Measurements from ENCODE around the gene PTPRG. TPM values are rescaled to one million over a fixed set of nuclear protein-coding genes. Genes with fewer than 3 reads are reported as not detected.

Gene PTPRG
- total RNA-seq, 1 experiment from 2014 or later, result 69.3 TPM

DNA sequence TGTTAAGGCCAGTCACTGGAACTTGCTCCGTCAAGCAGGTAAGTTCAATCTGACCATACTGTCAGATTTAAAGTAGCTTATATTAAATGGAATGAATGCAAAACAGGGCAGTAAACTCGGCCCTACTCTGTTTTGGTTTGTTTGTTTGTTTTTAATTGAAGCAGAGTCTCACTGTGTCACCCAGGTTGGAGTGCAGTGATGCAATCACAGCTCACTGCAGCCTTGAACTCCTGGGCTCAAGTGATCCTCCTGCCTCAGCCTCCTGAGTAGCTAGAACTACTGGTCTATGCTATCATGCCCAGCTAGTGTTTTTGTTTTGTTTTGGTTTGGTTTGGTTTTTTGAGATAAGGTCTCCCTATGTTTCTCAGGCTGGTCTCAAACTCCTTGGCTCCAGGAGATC, 507.0 kb downstream of the PTPRG start:
- H3K36me3 Mint-ChIP-seq (ENCODE audit: insufficient read depth in 1 of 3, low read depth in 3 of 3), result peaks cover 0 to 17% (median 13%) of the 10 kb centered on the region in 3 experiments; a peak in 5 of 7 replicates
- no peak overlapping the region for H4K8ac ChIP-seq (replicated peaks; ENCODE audit: insufficient read length, low read depth, low read length)
- no peaks in the 10 kb centered on the region for H3K23me2 ChIP-seq (ENCODE audit: insufficient read length, low read depth, low read length, poor library complexity, severe bottlenecking)
- H3K4me3 Mint-ChIP-seq, result no peak overlapping the region
- H3K9ac ChIP-seq (ENCODE audit: extremely low read depth, insufficient read length, low read length), result no peak overlapping the region
- no peaks in the 10 kb centered on the region for H3K27me3 ChIP-seq (ENCODE audit: insufficient read depth, low read length)
- no peak overlapping the region for H4K91ac ChIP-seq (ENCODE audit: insufficient read length, low read depth, low read length)
- no peak for DNase-seq
- H2AK5ac ChIP-seq (ENCODE audit: insufficient read length, low read length), result no peak overlapping the region
- H3K79me1 ChIP-seq (ENCODE audit: insufficient read depth, low read depth, low read length, poor library complexity, severe bottlenecking), result peaks cover 6% of the 10 kb centered on the region
- H4K20me1 ChIP-seq (ENCODE audit: control insufficient read depth, insufficient read depth, insufficient read length), result no peaks in the 10 kb centered on the region
- 0 out of 2 replicates have a peak, but pooled peaks cover 2% of the 10 kb centered on the region for H3K79me2 ChIP-seq (ENCODE audit: insufficient read depth, low read length)
- no peak overlapping the region for H2AFZ ChIP-seq (ENCODE audit: low read length)
- no peak overlapping the region for H2BK120ac ChIP-seq (ENCODE audit: low read depth, low read length, poor library complexity, severe bottlenecking)
- no peak overlapping the region for H3T11ph ChIP-seq (ENCODE audit: low read length)
- TF ChIP-seq, protein P1, sequence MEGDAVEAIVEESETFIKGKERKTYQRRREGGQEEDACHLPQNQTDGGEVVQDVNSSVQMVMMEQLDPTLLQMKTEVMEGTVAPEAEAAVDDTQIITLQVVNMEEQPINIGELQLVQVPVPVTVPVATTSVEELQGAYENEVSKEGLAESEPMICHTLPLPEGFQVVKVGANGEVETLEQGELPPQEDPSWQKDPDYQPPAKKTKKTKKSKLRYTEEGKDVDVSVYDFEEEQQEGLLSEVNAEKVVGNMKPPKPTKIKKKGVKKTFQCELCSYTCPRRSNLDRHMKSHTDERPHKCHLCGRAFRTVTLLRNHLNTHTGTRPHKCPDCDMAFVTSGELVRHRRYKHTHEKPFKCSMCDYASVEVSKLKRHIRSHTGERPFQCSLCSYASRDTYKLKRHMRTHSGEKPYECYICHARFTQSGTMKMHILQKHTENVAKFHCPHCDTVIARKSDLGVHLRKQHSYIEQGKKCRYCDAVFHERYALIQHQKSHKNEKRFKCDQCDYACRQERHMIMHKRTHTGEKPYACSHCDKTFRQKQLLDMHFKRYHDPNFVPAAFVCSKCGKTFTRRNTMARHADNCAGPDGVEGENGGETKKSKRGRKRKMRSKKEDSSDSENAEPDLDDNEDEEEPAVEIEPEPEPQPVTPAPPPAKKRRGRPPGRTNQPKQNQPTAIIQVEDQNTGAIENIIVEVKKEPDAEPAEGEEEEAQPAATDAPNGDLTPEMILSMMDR (conservative IDR thresholded peaks at IDR 0.05), result no peak
- H3K56ac ChIP-seq (ENCODE audit: insufficient read length, low read depth, low read length), result no peak overlapping the region
- H4K5ac ChIP-seq (ENCODE audit: insufficient read length, low read depth, low read length), result no peak overlapping the region
- H3K4me1 Mint-ChIP-seq, result peaks cover 30 to 36% of the 10 kb centered on the region in 2 experiments
- no peak overlapping the region for H3K27ac ChIP-seq (ENCODE audit: insufficient read length, low read depth, low read length)
- WGBS (ENCODE audit: extremely low coverage, insufficient read length, low lambda C conversion rate), result no CpG with 5 or more reads among the region's 2 CpGs
- no peak overlapping the region; a peak in 1 of 7 replicates for H3K27ac Mint-ChIP-seq
- H3K9me3 ChIP-seq (ENCODE audit: control insufficient read depth, low read depth, low read length), result no peaks in the 10 kb centered on the region
- no peak overlapping the region for H2BK15ac ChIP-seq (ENCODE audit: low read depth, low read length)
- no peak overlapping the region for H3K4ac ChIP-seq (ENCODE audit: low read depth, low read length)
- H2BK20ac ChIP-seq (ENCODE audit: low read depth, low read length, poor library complexity, severe bottlenecking), result no peak overlapping the region
- no peak overlapping the region for H3K14ac ChIP-seq (ENCODE audit: insufficient read depth, low read length)
- H3K4me2 ChIP-seq (ENCODE audit: insufficient read depth, insufficient read length, low read length), result no peak overlapping the region
- H3K9me3 Mint-ChIP-seq, result peaks cover 11 to 12% of the 10 kb centered on the region in 2 experiments
- no peak overlapping the region for H3K18ac ChIP-seq (ENCODE audit: insufficient read length, low read depth, low read length)
- no peak overlapping the region for H2BK5ac ChIP-seq (ENCODE audit: insufficient read length, low read length)
- H3K4me1 ChIP-seq (ENCODE audit: insufficient read depth, low read length), result peaks cover 7% of the 10 kb centered on the region; the same call in 1 of the 2 replicates
- H2BK12ac ChIP-seq (ENCODE audit: insufficient read length, low read depth, low read length), result no peak overlapping the region
- no peak overlapping the region for H3K23ac ChIP-seq (ENCODE audit: insufficient read length, low read depth, low read length)
- H3K27me3 Mint-ChIP-seq (ENCODE audit: low read depth), result no peaks in the 10 kb centered on the region
